WERI-Rb-1 (cell line): ENCODE measurements around the gene ELMO3.

ENCODE experiments used
- DNase-seq: peaks from one replicate; pipeline ENCODE4 v3.0.0-alpha.2; 2020
- H3K27ac ChIP-seq: fragments of 250-450 bp; sonication (Bioruptor Pico); 2 replicates; pipeline ENCODE4 v1.5.1; 2020; ENCODE audit warnings: mild to moderate bottlenecking, moderate library complexity
- H3K27me3 ChIP-seq: fragments of 250-450 bp; sonication (Bioruptor Pico); 2 replicates; pipeline ENCODE4 v1.5.1; 2021; ENCODE audit warnings: mild to moderate bottlenecking, low read depth, moderate library complexity; ENCODE audit not compliant: insufficient read depth, severe bottlenecking
- H3K36me3 ChIP-seq: fragments of 250-450 bp; sonication (Bioruptor Pico); 2 replicates; pipeline ENCODE4 v1.5.1; 2020; ENCODE audit warnings: mild to moderate bottlenecking, moderate library complexity
- H3K4me3 ChIP-seq: 2 replicates; pipeline ENCODE4 v1.5.1; 2011; ENCODE audit warnings: low read depth, mild to moderate bottlenecking, control low read depth, low read length
- H3K9me3 ChIP-seq: fragments of 250-450 bp; sonication (Bioruptor Pico); 2 replicates; pipeline ENCODE4 v1.5.1; 2021; ENCODE audit warnings: mild to moderate bottlenecking, moderate library complexity; ENCODE audit not compliant: severe bottlenecking
- CTCF ChIP-seq: IDR thresholded peaks from 2 replicates; pipeline ENCODE4 v1.5.1; 2011; ENCODE audit warnings: low read depth, mild to moderate bottlenecking, control low read depth, inconsistent platforms, low read length

ELMO3 gene

GRCh38 chr16:67173808-67174705 is 24.9 kb upstream of the ELMO3 start:
- Histone ChIP-seq H3K27me3 (no peaks in the 10 kb centered on the region), H3K9me3 (no peaks in the 10 kb centered on the region), H3K36me3 (peaks cover 22% of the 10 kb centered on the region), H3K27ac (peak overlapping the region; percentile 72), H3K4me3 (peak overlapping the region; percentile 55)
- TF ChIP-seq CTCF: peak; percentile 41; the same call in 1 of the 2 replicates
- peak; percentile 75 for DNase-seq

GRCh38 chr16:67174706-67175231 is 24.2 kb upstream of the ELMO3 start:
- DNase-seq: no peak
- Histone ChIP-seq H3K36me3 (peaks cover 27% of the 10 kb centered on the region), H3K27ac (peak overlapping the region; percentile 72), H3K4me3 (peak overlapping the region; percentile 55), H3K27me3 (no peaks in the 10 kb centered on the region), H3K9me3 (no peaks in the 10 kb centered on the region)
- TF ChIP-seq CTCF: no peak

GRCh38 chr16:67176662-67177061 is 22.3 kb upstream of the ELMO3 start:
- H3K36me3 ChIP-seq: peaks cover 35% of the 10 kb centered on the region
- H3K27ac ChIP-seq: no peak overlapping the region
- TF ChIP-seq CTCF: no peak
- H3K27me3 ChIP-seq: no peaks in the 10 kb centered on the region
- H3K9me3 ChIP-seq: no peaks in the 10 kb centered on the region
- DNase-seq: no peak
- H3K4me3 ChIP-seq: no peak overlapping the region

GRCh38 chr16:67177743-67178699 is 20.9 kb upstream of the ELMO3 start:
- Histone ChIP-seq H3K4me3 (no peak overlapping the region), H3K9me3 (no peaks in the 10 kb centered on the region), H3K27ac (no peak overlapping the region), H3K36me3 (peaks cover 41% of the 10 kb centered on the region), H3K27me3 (no peaks in the 10 kb centered on the region)
- no peak for DNase-seq
- no peak for TF ChIP-seq CTCF

- H3K27me3 ChIP-seq: no peaks in the 10 kb centered on the region
- no peaks in the 10 kb centered on the region for H3K9me3 ChIP-seq
- peak; percentile 23 for TF ChIP-seq CTCF
- H3K27ac ChIP-seq: no peak overlapping the region
- peaks cover 41% of the 10 kb centered on the region for H3K36me3 ChIP-seq
- no peak overlapping the region for H3K4me3 ChIP-seq
- no peak for DNase-seq
These were observed 19.4 kb upstream of the ELMO3 start for GRCh38 chr16:67179421-67180080.
